C4-2B (cell line): ENCODE data around the gene ADGRV1.

Source experiments
- CTCF ChIP-seq: fragments of 450-650 bp; conservative IDR thresholded peaks from 2 replicates; pipeline ENCODE4 v1.5.1; 2017; ENCODE audit warnings: mild to moderate bottlenecking
- ZFX ChIP-seq: fragments of 450-650 bp; IDR thresholded peaks from 2 replicates; pipeline ENCODE4 v1.6.1; 2017

GRCh38 chr5:90514520-90514919 lies 44.1 kb upstream of the ADGRV1 start:
- no peak for TF ChIP-seq CTCF
- no peak for TF ChIP-seq ZFX
